ENCODE measurements around the gene KCNH4. TPM values are rescaled to one million over a fixed set of nuclear protein-coding genes. Genes with fewer than 3 reads are reported as not detected.
A peak's percentile ranks its signal among the peaks of the same experiment; 100 is the strongest.

Gene KCNH4
- polyA plus RNA-seq, 1 donor from 2014 or later, result 0.56 TPM

- Histone ChIP-seq H3F3A (ENCODE audit: insufficient read depth, low read length, poor library complexity, severe bottlenecking) (no peaks in the 10 kb centered on the region), H4K20me1 (ENCODE audit: insufficient read depth) (no peaks in the 10 kb centered on the region), H3K79me2 (replicated peaks; ENCODE audit: insufficient read depth, low read length) (no peaks in the 10 kb centered on the region), H2AFZ (ENCODE audit: low read depth, low read length) (no peak overlapping the region), H3K4me3 (ENCODE audit: low read length) (no peak overlapping the region), H3K9ac (ENCODE audit: low read length) (no peak overlapping the region), H3K9me3 (ENCODE audit: low read length) (no peaks in the 10 kb centered on the region), H3K27me3 (ENCODE audit: insufficient read depth, low read depth, low read length) (no peaks in the 10 kb centered on the region), H3K36me3 (ENCODE audit: insufficient read depth, low read length) (no peaks in the 10 kb centered on the region), H3K9me2 (ENCODE audit: insufficient read depth, low read length) (no peaks in the 10 kb centered on the region), H3K4me2 (ENCODE audit: low read length) (no peak overlapping the region), H3K27ac (ENCODE audit: low read length) (no peak overlapping the region)
- TF ChIP-seq EZH2 (IDR thresholded peaks at IDR 0.05; ENCODE audit: borderline replicate concordance, insufficient read depth, low read length, poor library complexity, severe bottlenecking) (no peak), MXI1 (conservative IDR thresholded peaks at IDR 0.05; ENCODE audit: poor library complexity, severe bottlenecking) (no peak)
Measured at GRCh38 chr17:42197564-42198156, 16.7 kb upstream of the KCNH4 start.

GRCh38 chr17:42193969-42194899, 13.3 kb upstream of the KCNH4 start, which contains the start of gene GHDC:
TSS of gene GHDC (minus strand) at chr17:42194494. CDS start at chr17:42193581, 913 bp downstream.
- peak within 1 kb of the TSS; percentile 10 for H3K4me3 ChIP-seq (ENCODE audit: low read length)
- H3F3A ChIP-seq (ENCODE audit: insufficient read depth, low read length, poor library complexity, severe bottlenecking), result no peaks in the 10 kb centered on the region
- H2AFZ ChIP-seq (ENCODE audit: low read depth, low read length), result no peak within 1 kb of the TSS
- TF ChIP-seq SMC3 (conservative IDR thresholded peaks at IDR 0.05; ENCODE audit: poor library complexity) (no peak), EZH2 (IDR thresholded peaks at IDR 0.05; ENCODE audit: borderline replicate concordance, insufficient read depth, low read length, poor library complexity, severe bottlenecking) (no peak), REST (IDR thresholded peaks at IDR 0.05; ENCODE audit: borderline replicate concordance) (no peak), MXI1 (conservative IDR thresholded peaks at IDR 0.05; ENCODE audit: poor library complexity, severe bottlenecking) (no peak), CTCF (IDR thresholded peaks at IDR 0.05; ENCODE audit: poor library complexity, severe bottlenecking) (no peak), POLR2AphosphoS5 (IDR thresholded peaks at IDR 0.05) (no peak), EP300 (conservative IDR thresholded peaks at IDR 0.05; ENCODE audit: poor library complexity, severe bottlenecking) (no peak), TAF1 (IDR thresholded peaks at IDR 0.05; ENCODE audit: low read depth) (no peak), RAD21 (conservative IDR thresholded peaks at IDR 0.05) (no peak)
- H3K4me2 ChIP-seq (ENCODE audit: low read length), result no peak within 1 kb of the TSS
- H3K36me3 ChIP-seq (ENCODE audit: insufficient read depth, low read length), result no peaks in the 10 kb centered on the region
- H3K27ac ChIP-seq (ENCODE audit: low read length), result no peak within 1 kb of the TSS
- no peaks in the 10 kb centered on the region for H3K27me3 ChIP-seq (ENCODE audit: insufficient read depth, low read depth, low read length)
- no peaks in the 10 kb centered on the region for H3K79me2 ChIP-seq (replicated peaks; ENCODE audit: insufficient read depth, low read length)
- H3K9me2 ChIP-seq (ENCODE audit: insufficient read depth, low read length), result no peaks in the 10 kb centered on the region
- H3K9ac ChIP-seq (ENCODE audit: low read length), result no peak within 1 kb of the TSS
- no peaks in the 10 kb centered on the region for H4K20me1 ChIP-seq (ENCODE audit: insufficient read depth)
- no peaks in the 10 kb centered on the region for H3K9me3 ChIP-seq (ENCODE audit: low read length)

Data from neural cell (in vitro differentiated cells).